ENCODE measurements around the gene CYP2C18.
A peak's percentile ranks its signal among the peaks of the same experiment; 100 is the strongest.
"Not testable (repeated sequence)": the region's sequence is repeated elsewhere in the genome, so short reads cannot be mapped to it uniquely, and the experiment has no call there.

The CYP2C18 gene

GRCh38 chr10:94683214-94684054, at the start of gene CYP2C18:
TSS of gene CYP2C18 (plus strand) at chr10:94683729. CDS start at chr10:94683820, 91 bp downstream.
- DNase-seq, result no peak

GRCh38 chr10:94638097-94638496, 45.4 kb upstream of the CYP2C18 start:
- DNase-seq, result not testable (repeated sequence)

- no peak for DNase-seq
Measured at GRCh38 chr10:94639902-94640301, 43.6 kb upstream of the CYP2C18 start.

GRCh38 chr10:94640562-94640961, 43.0 kb upstream of the CYP2C18 start:
- DNase-seq, result no peak

- no peak for DNase-seq
Measured at GRCh38 chr10:94641480-94641879, 42.0 kb upstream of the CYP2C18 start.

- no peak for DNase-seq
Measured at GRCh38 chr10:94644352-94644751, 39.2 kb upstream of the CYP2C18 start.

GRCh38 chr10:94645285-94645684, 38.2 kb upstream of the CYP2C18 start:
- no peak for DNase-seq

- not testable (repeated sequence) for DNase-seq
Measured at GRCh38 chr10:94655201-94655600, 28.3 kb upstream of the CYP2C18 start.

GRCh38 chr10:94663061-94663460, 20.5 kb upstream of the CYP2C18 start:
- DNase-seq, result peak; percentile 10

GRCh38 chr10:94666391-94667102, 17.0 kb upstream of the CYP2C18 start:
- no peak for DNase-seq

GRCh38 chr10:94673614-94674321, 9.8 kb upstream of the CYP2C18 start:
- peak; percentile 62 for DNase-seq

GRCh38 chr10:94676496-94676895, 7.0 kb upstream of the CYP2C18 start:
- DNase-seq, result no peak

- peak; percentile 45 for DNase-seq
Measured at GRCh38 chr10:94677691-94678090, 5.8 kb upstream of the CYP2C18 start.

GRCh38 chr10:94678475-94678874, 5.1 kb upstream of the CYP2C18 start:
- DNase-seq, result no peak

GRCh38 chr10:94680544-94680943, 3.0 kb upstream of the CYP2C18 start:
- DNase-seq, result no peak

- DNase-seq, result not testable (repeated sequence)
Measured at GRCh38 chr10:94682636-94683035, 893 bp upstream of the CYP2C18 start.

- DNase-seq, result no peak
Measured at GRCh38 chr10:94687625-94688248, 4.2 kb downstream of the CYP2C18 start.

GRCh38 chr10:94706089-94706488, 22.6 kb downstream of the CYP2C18 start:
- no peak for DNase-seq

GRCh38 chr10:94710578-94710977, 27.0 kb downstream of the CYP2C18 start:
- no peak for DNase-seq

GRCh38 chr10:94725871-94726270, 42.3 kb downstream of the CYP2C18 start:
- no peak for DNase-seq

- DNase-seq, result no peak
Measured at GRCh38 chr10:94735197-94735596, 51.7 kb downstream of the CYP2C18 start.

- DNase-seq, result no peak
Measured at GRCh38 chr10:94738588-94738987, 55.1 kb downstream of the CYP2C18 start.

- DNase-seq, result no peak
Measured at GRCh38 chr10:94747137-94747536, 63.6 kb downstream of the CYP2C18 start.
